Astrocyte (in vitro differentiated cells and primary cell): ENCODE measurements around the gene RASGRF1.

Experiments used
- EZH2 ChIP-seq: IDR thresholded peaks from 2 replicates; pipeline ENCODE4 v1.6.1; 2012; ENCODE audit warnings: mild to moderate bottlenecking, low read length, inconsistent platforms; ENCODE audit not compliant: insufficient read depth
- TF ChIP-seq, protein P1 (sequence below): IDR thresholded peaks from 2 replicates; pipeline ENCODE4 v1.5.1; 2011; ENCODE audit warnings: low read depth, mild to moderate bottlenecking, inconsistent platforms, low read length, moderate library complexity; ENCODE audit not compliant: insufficient read depth

DNA sequence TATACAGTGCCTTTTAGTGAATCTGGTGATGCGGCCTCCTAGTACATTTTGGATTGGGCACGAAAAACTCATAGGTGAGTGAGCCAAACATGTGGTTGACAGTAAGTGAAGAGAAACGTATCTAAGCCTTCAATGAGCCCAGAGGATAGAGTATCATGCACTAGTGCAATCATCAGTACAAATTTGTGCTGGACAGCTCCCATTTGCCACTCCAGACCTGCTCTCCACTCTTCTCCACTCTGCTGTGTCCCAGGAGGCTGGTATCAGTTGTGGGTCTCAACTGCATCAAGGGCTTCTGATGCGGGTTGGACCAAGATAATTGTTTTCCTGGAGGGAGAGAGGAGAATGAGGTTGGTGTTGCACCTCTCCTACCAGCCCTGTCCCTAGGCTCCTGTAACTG, 9.1 kb upstream of the RASGRF1 start:
- TF ChIP-seq, protein P1, sequence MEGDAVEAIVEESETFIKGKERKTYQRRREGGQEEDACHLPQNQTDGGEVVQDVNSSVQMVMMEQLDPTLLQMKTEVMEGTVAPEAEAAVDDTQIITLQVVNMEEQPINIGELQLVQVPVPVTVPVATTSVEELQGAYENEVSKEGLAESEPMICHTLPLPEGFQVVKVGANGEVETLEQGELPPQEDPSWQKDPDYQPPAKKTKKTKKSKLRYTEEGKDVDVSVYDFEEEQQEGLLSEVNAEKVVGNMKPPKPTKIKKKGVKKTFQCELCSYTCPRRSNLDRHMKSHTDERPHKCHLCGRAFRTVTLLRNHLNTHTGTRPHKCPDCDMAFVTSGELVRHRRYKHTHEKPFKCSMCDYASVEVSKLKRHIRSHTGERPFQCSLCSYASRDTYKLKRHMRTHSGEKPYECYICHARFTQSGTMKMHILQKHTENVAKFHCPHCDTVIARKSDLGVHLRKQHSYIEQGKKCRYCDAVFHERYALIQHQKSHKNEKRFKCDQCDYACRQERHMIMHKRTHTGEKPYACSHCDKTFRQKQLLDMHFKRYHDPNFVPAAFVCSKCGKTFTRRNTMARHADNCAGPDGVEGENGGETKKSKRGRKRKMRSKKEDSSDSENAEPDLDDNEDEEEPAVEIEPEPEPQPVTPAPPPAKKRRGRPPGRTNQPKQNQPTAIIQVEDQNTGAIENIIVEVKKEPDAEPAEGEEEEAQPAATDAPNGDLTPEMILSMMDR: no peak
- TF ChIP-seq EZH2: no peak
